Osteoblast (primary cell): ENCODE data around the gene MMEL1. TPM values are rescaled to one million over a fixed set of nuclear protein-coding genes. Genes with fewer than 3 reads are reported as not detected.

Experiments
- DNase-seq: peaks from one replicate; pipeline ENCODE4 v3.0.0; 2011; ENCODE audit warnings: low spot score, mixed read lengths; ENCODE audit not compliant: insufficient read length; ENCODE audit errors: missing footprints
- H2AFZ ChIP-seq: 2 replicates; pipeline ENCODE4 v1.6.0; 2011; ENCODE audit warnings: mild to moderate bottlenecking, low read length
- H3K27ac ChIP-seq: 2 replicates; pipeline ENCODE4 v1.5.1; 2011; ENCODE audit warnings: mild to moderate bottlenecking, low read depth, low read length, moderate library complexity
- H3K27me3 ChIP-seq: 2 replicates; pipeline ENCODE4 v1.6.0; 2012; ENCODE audit warnings: mild to moderate bottlenecking, control low read depth, inconsistent platforms, low read length, moderate library complexity; ENCODE audit not compliant: insufficient read depth
- H3K36me3 ChIP-seq: 2 replicates; pipeline ENCODE4 v1.5.1; 2011; ENCODE audit warnings: mild to moderate bottlenecking, low read length, control low read depth, moderate library complexity; ENCODE audit not compliant: insufficient read depth
- H3K4me1 ChIP-seq: 2 replicates; pipeline ENCODE4 v1.5.1; 2011; ENCODE audit warnings: mild to moderate bottlenecking, low read length, control low read depth, moderate library complexity; ENCODE audit not compliant: insufficient read depth
- H3K4me2 ChIP-seq: 2 replicates; pipeline ENCODE4 v1.6.0; 2011; ENCODE audit warnings: mild to moderate bottlenecking, low read length; ENCODE audit not compliant: insufficient read depth
- H3K4me3 ChIP-seq: fragments of 200-600 bp; sonication (generic); 3 replicates; pipeline ENCODE4 v1.5.1; 2012; ENCODE audit warnings: mild to moderate bottlenecking, low read length, inconsistent platforms; ENCODE audit not compliant: insufficient read depth
- H3K79me2 ChIP-seq: 2 replicates; pipeline ENCODE4 v1.6.0; 2012; ENCODE audit warnings: mild to moderate bottlenecking, low read length, control low read depth, inconsistent platforms; ENCODE audit not compliant: insufficient read depth
- H3K9me3 ChIP-seq: 2 replicates; pipeline ENCODE4 v1.5.1; 2011; ENCODE audit warnings: low read depth, low read length, control low read depth
- H4K20me1 ChIP-seq: 2 replicates; pipeline ENCODE4 v1.6.0; 2012; ENCODE audit warnings: mild to moderate bottlenecking, low read length, control low read depth; ENCODE audit not compliant: insufficient read depth
- total RNA-seq: library from RNA; depleted of rRNA; stranded (reverse); fragments of >200 nt; gene quantifications from 2 replicates; pipeline ENCODE4 v1.2.3, GENCODE V29; 2012
- TF ChIP-seq, protein P1 (sequence below): IDR thresholded peaks from 2 replicates; pipeline ENCODE4 v1.5.1; 2011; ENCODE audit warnings: mild to moderate bottlenecking, low read depth, low read length, moderate library complexity; ENCODE audit errors: extremely low read depth

The MMEL1 gene
- total RNA-seq, 1 donor, result under 0.01 TPM

DNA sequence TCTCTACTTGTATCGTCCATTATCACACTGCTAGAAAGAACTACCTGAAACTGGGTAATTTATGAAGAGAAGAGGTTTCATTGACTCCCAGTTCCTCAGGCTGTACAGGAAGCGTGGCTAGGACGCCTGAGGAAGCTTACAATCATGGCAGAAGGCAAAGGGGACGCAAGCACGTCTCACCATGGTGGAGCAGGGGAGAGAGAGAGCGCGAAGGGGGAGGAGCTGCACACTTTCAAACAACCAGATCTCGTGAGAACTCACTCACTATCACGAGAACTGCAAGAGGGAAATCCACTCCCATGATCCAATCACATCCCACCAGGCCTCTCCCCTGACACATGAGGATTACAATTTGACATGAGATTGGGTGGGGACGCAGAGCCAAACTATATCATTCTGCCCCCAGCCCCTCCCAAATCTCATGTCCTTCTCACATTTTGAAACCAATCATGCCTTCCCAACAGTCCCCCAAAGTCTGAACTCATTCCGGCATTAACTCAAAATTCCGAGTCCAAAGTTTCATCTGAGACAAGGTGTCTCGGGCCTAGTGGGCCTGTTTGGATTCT is 8.0 kb downstream of the MMEL1 start:
- no peaks in the 10 kb centered on the region for H3K4me1 ChIP-seq

DNA sequence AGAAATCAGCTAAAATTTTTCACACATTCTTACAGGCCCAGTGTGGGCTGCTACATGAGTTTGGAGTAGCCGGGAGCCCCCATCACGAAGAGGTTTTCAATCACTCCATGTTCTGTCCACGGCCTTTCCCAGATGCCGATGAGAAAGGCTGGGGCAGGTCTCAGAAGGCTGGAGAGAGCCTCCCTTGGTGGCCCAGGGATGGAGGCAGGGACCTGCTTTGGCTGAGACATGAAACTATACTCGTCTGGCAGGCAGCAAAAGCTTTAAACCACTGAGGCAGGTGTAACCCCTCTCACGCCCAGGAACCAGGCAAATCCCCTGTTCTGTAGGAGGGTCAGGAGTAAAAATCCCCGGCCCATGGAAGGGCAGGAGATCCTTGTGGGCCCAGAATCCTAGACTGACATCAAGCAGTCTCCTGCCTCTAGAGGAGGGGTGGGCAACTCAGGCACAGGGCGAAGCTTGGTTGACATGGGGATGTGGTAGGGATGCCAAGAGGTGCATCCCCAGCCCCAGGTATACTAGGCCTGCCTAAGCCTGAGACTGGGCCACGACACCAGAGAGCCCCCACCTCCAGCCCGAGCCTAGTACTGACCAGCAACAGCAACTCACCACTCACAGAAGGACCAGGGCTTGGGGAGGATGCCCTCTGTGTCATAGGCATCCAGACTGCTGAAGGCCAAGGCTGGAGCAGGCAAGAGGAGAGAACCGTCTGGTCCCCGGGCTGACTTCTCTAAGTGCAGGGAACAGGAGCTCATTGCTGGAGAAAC is 9.1 kb downstream of the MMEL1 start:
- no peak overlapping the region for H3K4me2 ChIP-seq
- peak; percentile 25 for DNase-seq

More for the DNA sequence above, 8.0 kb downstream of the MMEL1 start:
- TF ChIP-seq, protein P1, sequence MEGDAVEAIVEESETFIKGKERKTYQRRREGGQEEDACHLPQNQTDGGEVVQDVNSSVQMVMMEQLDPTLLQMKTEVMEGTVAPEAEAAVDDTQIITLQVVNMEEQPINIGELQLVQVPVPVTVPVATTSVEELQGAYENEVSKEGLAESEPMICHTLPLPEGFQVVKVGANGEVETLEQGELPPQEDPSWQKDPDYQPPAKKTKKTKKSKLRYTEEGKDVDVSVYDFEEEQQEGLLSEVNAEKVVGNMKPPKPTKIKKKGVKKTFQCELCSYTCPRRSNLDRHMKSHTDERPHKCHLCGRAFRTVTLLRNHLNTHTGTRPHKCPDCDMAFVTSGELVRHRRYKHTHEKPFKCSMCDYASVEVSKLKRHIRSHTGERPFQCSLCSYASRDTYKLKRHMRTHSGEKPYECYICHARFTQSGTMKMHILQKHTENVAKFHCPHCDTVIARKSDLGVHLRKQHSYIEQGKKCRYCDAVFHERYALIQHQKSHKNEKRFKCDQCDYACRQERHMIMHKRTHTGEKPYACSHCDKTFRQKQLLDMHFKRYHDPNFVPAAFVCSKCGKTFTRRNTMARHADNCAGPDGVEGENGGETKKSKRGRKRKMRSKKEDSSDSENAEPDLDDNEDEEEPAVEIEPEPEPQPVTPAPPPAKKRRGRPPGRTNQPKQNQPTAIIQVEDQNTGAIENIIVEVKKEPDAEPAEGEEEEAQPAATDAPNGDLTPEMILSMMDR, result no peak
- Histone ChIP-seq H2AFZ (no peak overlapping the region), H3K27ac (no peak overlapping the region), H4K20me1 (no peaks in the 10 kb centered on the region), H3K9me3 (no peaks in the 10 kb centered on the region), H3K4me2 (no peak overlapping the region), H3K4me3 (no peak overlapping the region), H3K36me3 (no peaks in the 10 kb centered on the region), H3K79me2 (no peaks in the 10 kb centered on the region), H3K27me3 (peaks cover 26% of the 10 kb centered on the region)
- DNase-seq, result no peak

DNA sequence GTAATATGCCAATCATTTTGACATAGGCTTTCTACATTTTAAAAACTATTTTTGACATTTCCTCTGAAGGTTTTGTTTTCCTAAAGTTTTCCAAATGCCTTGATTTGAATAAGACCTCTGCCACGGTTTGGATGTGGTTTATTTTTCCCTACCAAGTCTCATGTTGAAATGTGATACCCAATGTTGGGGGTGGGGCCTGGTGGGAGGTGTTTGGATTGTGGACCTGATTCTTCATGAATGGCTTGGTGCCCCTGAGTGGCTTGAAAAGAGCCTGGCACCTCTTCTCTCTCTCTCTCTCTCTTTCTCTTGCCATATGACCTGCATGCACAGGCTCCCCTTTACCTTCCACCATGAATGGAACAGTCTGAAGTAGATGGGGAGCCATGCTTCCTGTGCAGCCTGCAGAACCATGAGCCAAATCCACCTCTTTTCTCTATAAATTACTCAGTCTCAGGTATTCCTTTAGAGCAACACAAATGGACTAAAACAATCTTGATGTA is 14.8 kb downstream of the MMEL1 start:
- Histone ChIP-seq H3K9me3 (no peaks in the 10 kb centered on the region), H3K36me3 (no peaks in the 10 kb centered on the region), H2AFZ (no peak overlapping the region), H3K4me3 (no peak overlapping the region), H3K4me1 (no peaks in the 10 kb centered on the region), H3K27ac (no peak overlapping the region), H4K20me1 (no peaks in the 10 kb centered on the region), H3K4me2 (no peak overlapping the region), H3K27me3 (peaks cover 11% of the 10 kb centered on the region), H3K79me2 (no peaks in the 10 kb centered on the region)
- TF ChIP-seq, protein P1, result no peak
- DNase-seq, result peak; percentile 69

More for the DNA sequence above, 9.1 kb downstream of the MMEL1 start:
- no peak overlapping the region for H2AFZ ChIP-seq
- no peaks in the 10 kb centered on the region for H3K9me3 ChIP-seq
- H3K4me1 ChIP-seq, result no peaks in the 10 kb centered on the region
- H3K36me3 ChIP-seq, result no peaks in the 10 kb centered on the region
- H4K20me1 ChIP-seq, result no peaks in the 10 kb centered on the region
- no peak overlapping the region for H3K4me3 ChIP-seq
- TF ChIP-seq, protein P1, result no peak
- H3K27me3 ChIP-seq, result peaks cover 25% of the 10 kb centered on the region
- H3K27ac ChIP-seq, result no peak overlapping the region
- H3K79me2 ChIP-seq, result no peaks in the 10 kb centered on the region

DNA sequence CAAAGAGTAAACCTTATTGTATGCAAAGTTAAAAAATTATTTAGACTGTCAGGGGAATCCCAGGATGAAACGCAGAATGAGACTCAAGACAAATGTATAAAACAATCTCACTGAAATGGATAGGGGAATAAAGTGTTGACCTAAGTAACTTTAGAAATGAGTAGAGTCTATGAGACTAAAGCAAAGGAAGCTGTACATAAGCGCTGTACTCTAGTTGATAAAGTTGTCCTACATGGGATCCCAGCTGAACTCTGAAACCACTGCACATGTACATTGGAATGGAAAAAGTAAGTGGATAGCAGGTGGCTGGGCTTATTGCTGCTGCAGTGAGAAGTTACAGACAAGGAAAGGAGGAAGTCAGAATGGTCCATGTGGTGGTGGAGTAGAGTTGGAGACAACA is 18.7 kb downstream of the MMEL1 start:
- Histone ChIP-seq H3K4me1 (no peaks in the 10 kb centered on the region), H3K9me3 (no peaks in the 10 kb centered on the region), H3K36me3 (no peaks in the 10 kb centered on the region), H3K27me3 (peaks cover 5% of the 10 kb centered on the region), H2AFZ (no peak overlapping the region), H3K27ac (no peak overlapping the region), H3K4me2 (no peak overlapping the region), H3K79me2 (no peaks in the 10 kb centered on the region), H4K20me1 (no peaks in the 10 kb centered on the region), H3K4me3 (no peak overlapping the region)
- no peak for DNase-seq
- TF ChIP-seq, protein P1, result no peak
